ENCODE measurements around the gene PFN3. TPM values are rescaled to one million over a fixed set of nuclear protein-coding genes. Genes with fewer than 3 reads are reported as not detected.

Gene PFN3
- not detected in 2 replicates for total RNA-seq

GRCh38 chr5:177399997-177400868 lies at the start of gene PFN3:
Gene PFN3 (minus strand): TSS chr5:177400661. CDS start chr5:177400576, 85 bp downstream.
- intact Hi-C loops (cut with micrococcal nuclease) = loop anchor here (5.0 kb wide), 1 partner anchor 43 kb away; the partner anchor contains the start of gene RGS14

- intact Hi-C loops (cut with micrococcal nuclease) = no loop called here
These were observed 48.9 kb upstream of the PFN3 start for GRCh38 chr5:177449140-177450061.

- intact Hi-C loops (cut with micrococcal nuclease) = no loop called here
These were observed 47.9 kb upstream of the PFN3 start for GRCh38 chr5:177448244-177448950.

- intact Hi-C loops (cut with micrococcal nuclease) = loop anchor here (2.0 kb wide), 3 partner anchors 17 to 57 kb away; no protein-coding TSS in a partner anchor
These were observed 47.3 kb upstream of the PFN3 start for GRCh38 chr5:177447611-177448243.

- intact Hi-C loops (cut with micrococcal nuclease) = loop anchor here (2.0 kb wide), 3 partner anchors 16 to 56 kb away; no protein-coding TSS in a partner anchor
These were observed 46.7 kb upstream of the PFN3 start for GRCh38 chr5:177447066-177447610.

GRCh38 chr5:177446200-177447065 lies 46.0 kb upstream of the PFN3 start, which contains the start of gene PRR7:
Gene PRR7 (plus strand): TSS chr5:177446814. CDS start chr5:177455068, 8,254 bp downstream.
- intact Hi-C loops (cut with micrococcal nuclease) = loop anchor here (1.0 to 2.0 kb wide), 4 partner anchors 9 to 56 kb away; no protein-coding TSS in a partner anchor

GRCh38 chr5:177445917-177446199 lies 45.4 kb upstream of the PFN3 start:
- intact Hi-C loops (cut with micrococcal nuclease) = loop anchor here (1.0 to 2.0 kb wide), 4 partner anchors 9 to 55 kb away; no protein-coding TSS in a partner anchor

GRCh38 chr5:177445052-177445916 lies 44.8 kb upstream of the PFN3 start:
- intact Hi-C loops (cut with micrococcal nuclease) = no loop called here

- intact Hi-C loops (cut with micrococcal nuclease) = loop anchor here (1.0 kb wide), 1 partner anchor 10 kb away; no protein-coding TSS in a partner anchor
These were observed 43.9 kb upstream of the PFN3 start for GRCh38 chr5:177444106-177445051.

- intact Hi-C loops (cut with micrococcal nuclease) = no loop called here
These were observed 42.9 kb upstream of the PFN3 start for GRCh38 chr5:177443144-177443983.

GRCh38 chr5:177442066-177442826 lies 41.8 kb upstream of the PFN3 start:
- intact Hi-C loops (cut with micrococcal nuclease) = no loop called here

GRCh38 chr5:177440990-177441780 lies 40.7 kb upstream of the PFN3 start:
- intact Hi-C loops (cut with micrococcal nuclease) = no loop called here

- intact Hi-C loops (cut with micrococcal nuclease) = no loop called here
These were observed 39.9 kb upstream of the PFN3 start for GRCh38 chr5:177440211-177440989.

- intact Hi-C loops (cut with micrococcal nuclease) = no loop called here
These were observed 39.1 kb upstream of the PFN3 start for GRCh38 chr5:177439518-177440053.
